Naive thymus-derived CD4-positive, alpha-beta T cell (primary cell): ENCODE results near the gene N4BP2L1. TPM values are rescaled to one million over a fixed set of nuclear protein-coding genes. Genes with fewer than 3 reads are reported as not detected.

Experiments used
- ATAC-seq: fragments of 150-1000 bp; cut with Tn5 transposase; 2 replicates; pipeline ENCODE4 v1.10.0; 2021; ENCODE audit warnings: mild to moderate bottlenecking, moderate library complexity
- CTCF ChIA-PET: fragments of 350-600 bp; sonication (Branson Sonifier 250); formaldehyde crosslinking; loops from one replicate; lab custom pipeline; 2021; ENCODE audit warnings: antibody characterized with exemption; lab: Charles Lee
- POLR2A ChIA-PET: fragments of 350-600 bp; sonication (Branson Sonifier 250); formaldehyde crosslinking; loops from one replicate; lab custom pipeline; 2021; ENCODE audit warnings: antibody characterized with exemption, inconsistent platforms; lab: Charles Lee
- DNase-seq, 9 donors: peaks; one replicate each; pipeline versions ENCODE4 v3.0.0 to v3.0.0-alpha.2; 2020 to 2022; ENCODE audit warnings: mixed read lengths in 1 of 9
- H3K27ac ChIP-seq: one replicate; pipeline ENCODE4 v1.7.0; 2013; ENCODE audit warnings: mild to moderate bottlenecking, low read depth, low read length, moderate library complexity
- H3K27me3 ChIP-seq, 2 donors: one replicate each; pipeline ENCODE4 v1.7.0; 2013; ENCODE audit warnings: low read length in 2 of 2, mild to moderate bottlenecking in 2 of 2, moderate library complexity in 2 of 2; ENCODE audit not compliant: control insufficient read depth in 2 of 2, insufficient read depth in 2 of 2
- H3K36me3 ChIP-seq, 3 experiments: 1 replicate in 2 of 3; 2 replicates in 1 of 3; pipeline ENCODE4 v1.7.0; 2013; ENCODE audit warnings: low read length in 3 of 3, mild to moderate bottlenecking in 3 of 3, moderate library complexity in 1 of 3; ENCODE audit not compliant: insufficient read depth in 3 of 3, control insufficient read depth in 2 of 3
- H3K4me1 ChIP-seq, 2 donors: one replicate each; pipeline ENCODE4 v1.7.0; 2013; ENCODE audit warnings: low read length in 2 of 2, mild to moderate bottlenecking in 2 of 2, moderate library complexity in 1 of 2; ENCODE audit not compliant: control insufficient read depth in 2 of 2, insufficient read depth in 2 of 2
- H3K4me3 ChIP-seq: 2 replicates; pipeline ENCODE4 v1.7.0; 2013; ENCODE audit warnings: mild to moderate bottlenecking, low read length
- H3K9me3 ChIP-seq, 3 experiments: 1 replicate in 2 of 3; 2 replicates in 1 of 3; pipeline ENCODE4 v1.7.0; 2013; ENCODE audit warnings: low read length in 3 of 3; ENCODE audit not compliant: control insufficient read depth in 2 of 3
- H3K27ac Mint-ChIP-seq, 9 donors: one replicate each; pipeline ENCODE4 v1.8.0; 2020 to 2022; ENCODE audit warnings: mixed read lengths in 9 of 9, mild to moderate bottlenecking in 8 of 9, moderate library complexity in 5 of 9, inconsistent platforms in 2 of 9
- H3K27me3 Mint-ChIP-seq, 5 donors: one replicate each; pipeline ENCODE4 v1.8.0; 2021 to 2022; ENCODE audit warnings: mixed read lengths in 5 of 5, mild to moderate bottlenecking in 1 of 5
- H3K36me3 Mint-ChIP-seq, 5 donors: one replicate each; pipeline ENCODE4 v1.8.0; 2020 to 2022; ENCODE audit warnings: mixed read lengths in 5 of 5, mild to moderate bottlenecking in 3 of 5, inconsistent platforms in 1 of 5
- H3K4me1 Mint-ChIP-seq, 7 donors: one replicate each; pipeline ENCODE4 v1.8.0; 2020 to 2022; ENCODE audit warnings: mixed read lengths in 7 of 7, mild to moderate bottlenecking in 3 of 7, inconsistent platforms in 1 of 7
- H3K4me3 Mint-ChIP-seq, 10 donors: one replicate each; pipeline ENCODE4 v1.8.0; 2020 to 2022; ENCODE audit warnings: mild to moderate bottlenecking in 10 of 10, mixed read lengths in 10 of 10, moderate library complexity in 6 of 10, inconsistent platforms in 2 of 10
- H3K9me3 Mint-ChIP-seq, 11 donors: one replicate each; pipeline ENCODE4 v1.8.0; 2020 to 2022; ENCODE audit warnings: mixed read lengths in 11 of 11, mild to moderate bottlenecking in 4 of 11, inconsistent platforms in 1 of 11, moderate library complexity in 1 of 11
- intact Hi-C, 2 donors: fragments of 100-400 bp; cut with micrococcal nuclease; formaldehyde crosslinking; loops; one replicate each; pipeline ENCODE4 v1.15.1; 2023
- polyA plus RNA-seq, 2 donors: library from polyadenylated mRNA; unstranded; fragments of 300-500 nt; fragmentation: Illumina TruSeq; gene quantifications; one replicate each; pipeline ENCODE4 v1.2.3, GENCODE V29; 2021
- total RNA-seq, 6 experiments: library from RNA in 5 of 6; stranded (reverse) in 5 of 6; gene quantifications; 1 replicate in 5 of 6; 2 replicates in 1 of 6; pipeline ENCODE4 v1.2.3 and lab custom pipeline; 2021 to 2026

The N4BP2L1 gene
- total and polyA plus RNA-seq, 7 experiments from 2014 or later, result 30.4 to 68.8 (median 48.3) TPM

DNA sequence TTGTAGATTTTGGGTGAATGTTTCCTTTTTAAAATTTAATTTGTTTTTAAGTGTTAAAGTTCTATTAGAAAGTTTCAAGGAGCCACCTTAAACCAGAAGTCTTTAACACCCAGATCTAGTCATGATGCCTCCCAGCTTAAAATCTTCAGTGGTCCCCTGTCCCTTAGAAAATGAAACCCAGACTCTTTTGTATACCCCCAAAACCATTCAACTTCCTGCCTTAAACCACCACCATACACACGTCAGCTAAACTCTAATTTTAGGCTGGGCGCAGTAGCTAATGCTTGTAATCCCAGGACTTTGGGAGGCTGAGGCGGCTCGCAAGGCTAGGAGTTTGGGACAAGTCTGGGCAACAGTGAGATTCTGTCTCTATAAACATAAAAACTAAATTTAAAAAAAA is 37.9 kb downstream of the N4BP2L1 start:
- POLR2A ChIA-PET, result no interaction called here
- intact Hi-C loops, result no loop called here
- DNase-seq (no peak), ATAC-seq (peak; percentile 47)
- H3K36me3 ChIP-seq, result no peaks in the 10 kb centered on the region
- no peaks in the 10 kb centered on the region for H3K9me3 ChIP-seq
- Mint-ChIP-seq H3K4me1 (peaks cover 4 to 9% (median 8%) of the 10 kb centered on the region in 7 donors), H3K27ac (no peak overlapping the region), H3K4me3 (no peak overlapping the region), H3K27me3 (no peaks in the 10 kb centered on the region), H3K9me3 (no peaks in the 10 kb centered on the region), H3K36me3 (peaks cover 0 to 19% (median 0%) of the 10 kb centered on the region in 5 donors)
- H3K4me1 ChIP-seq, result peaks cover 0 to 15% of the 10 kb centered on the region in 2 donors
- no peaks in the 10 kb centered on the region for H3K27me3 ChIP-seq
- no peak overlapping the region for H3K4me3 ChIP-seq
- H3K27ac ChIP-seq, result no peak overlapping the region
- CTCF ChIA-PET, result no interaction called here

DNA sequence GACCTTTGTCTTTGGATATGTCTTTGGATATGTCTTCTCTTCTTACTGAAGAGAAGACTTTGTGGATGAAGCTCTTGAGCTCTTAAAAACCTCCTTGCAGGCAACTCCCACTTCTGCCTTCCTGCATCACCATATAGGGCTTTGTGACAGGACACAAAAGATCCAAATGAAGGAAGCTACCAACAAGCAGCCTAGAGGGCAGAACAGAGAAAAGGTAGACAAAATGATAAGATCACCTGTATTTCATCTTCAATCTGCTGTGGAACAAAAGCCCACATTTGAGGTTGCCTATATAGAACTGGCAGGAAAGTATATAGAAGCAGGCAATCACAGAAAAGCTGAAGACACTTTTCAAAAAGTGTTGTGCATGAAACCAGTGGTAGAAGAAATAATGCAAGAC is 42.5 kb downstream of the N4BP2L1 start:
- no peak for ATAC-seq
- no peak overlapping the region for H3K4me3 Mint-ChIP-seq
- no peaks in the 10 kb centered on the region for H3K27me3 ChIP-seq
- H3K27ac Mint-ChIP-seq, result no peak overlapping the region
- peaks cover 0 to 9% (median 0%) of the 10 kb centered on the region in 5 donors for H3K36me3 Mint-ChIP-seq
- H3K4me1 Mint-ChIP-seq, result peaks cover 0 to 6% (median 2%) of the 10 kb centered on the region in 7 donors
- H3K9me3 ChIP-seq, result no peaks in the 10 kb centered on the region
- ChIA-PET CTCF (interaction anchor here (0.6 kb wide), 1 partner anchor 63 kb away, joined by 3 read pairs; no protein-coding TSS in a partner anchor), POLR2A (interaction anchor here (0.6 kb wide), 1 partner anchor 51 kb away, joined by 3 read pairs; no protein-coding TSS in a partner anchor)
- DNase-seq, result peak in 3 of 9 donors; percentile 5 to 22 (median 10)
- H3K27ac ChIP-seq, result no peak overlapping the region
- intact Hi-C loops, result no loop called here
- no peaks in the 10 kb centered on the region for H3K36me3 ChIP-seq
- peaks cover 0 to 12% of the 10 kb centered on the region in 2 donors for H3K4me1 ChIP-seq
- H3K27me3 Mint-ChIP-seq, result no peaks in the 10 kb centered on the region
- H3K4me3 ChIP-seq, result no peak overlapping the region
- no peaks in the 10 kb centered on the region for H3K9me3 Mint-ChIP-seq

DNA sequence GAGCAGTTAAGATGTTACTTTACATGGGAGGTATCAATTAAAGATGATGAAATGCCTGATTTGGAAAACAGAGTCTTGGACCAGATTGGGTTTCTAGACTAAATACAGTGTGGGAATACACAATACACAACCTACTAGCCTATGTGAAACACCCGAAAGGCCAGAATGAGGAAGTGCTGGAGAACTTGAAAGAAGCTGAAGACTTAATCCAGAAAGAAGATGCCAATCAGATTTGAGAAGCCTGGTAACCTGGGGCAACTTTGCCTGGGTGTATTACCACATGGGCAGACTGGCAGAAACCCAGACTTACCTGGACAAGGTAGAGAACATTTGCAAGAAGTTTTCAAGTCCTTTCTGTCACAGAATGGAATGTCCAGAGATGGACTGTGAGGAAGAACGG is 43.2 kb downstream of the N4BP2L1 start:
- CTCF ChIA-PET, result interaction anchor here (0.6 to 0.7 kb wide), 2 partner anchors 64 to 117 kb away, joined by 3 read pairs; no protein-coding TSS in a partner anchor
- no peaks in the 10 kb centered on the region for H3K27me3 Mint-ChIP-seq
- H3K27me3 ChIP-seq, result no peaks in the 10 kb centered on the region
- H3K36me3 Mint-ChIP-seq, result peaks cover 0 to 8% (median 0%) of the 10 kb centered on the region in 5 donors
- H3K4me3 ChIP-seq, result no peak overlapping the region
- no peak for DNase-seq
- intact Hi-C loops, result loop anchor here (5.0 kb wide), 2 partner anchors 43 to 253 kb away; partner anchors contain the start of gene N4BP2L1 (in 2 of the 2)
- no peaks in the 10 kb centered on the region for H3K9me3 Mint-ChIP-seq
- no peaks in the 10 kb centered on the region for H3K9me3 ChIP-seq
- H3K36me3 ChIP-seq, result no peaks in the 10 kb centered on the region
- H3K4me1 Mint-ChIP-seq, result peaks cover 0 to 2% (median 0%) of the 10 kb centered on the region in 7 donors
- H3K27ac Mint-ChIP-seq, result no peak overlapping the region
- H3K27ac ChIP-seq, result no peak overlapping the region
- H3K4me3 Mint-ChIP-seq, result no peak overlapping the region
- no peak for ATAC-seq
- peaks cover 0 to 5% of the 10 kb centered on the region in 2 donors for H3K4me1 ChIP-seq
- POLR2A ChIA-PET, result interaction anchor here (0.6 kb wide), 1 partner anchor 52 kb away, joined by 3 read pairs; no protein-coding TSS in a partner anchor

DNA sequence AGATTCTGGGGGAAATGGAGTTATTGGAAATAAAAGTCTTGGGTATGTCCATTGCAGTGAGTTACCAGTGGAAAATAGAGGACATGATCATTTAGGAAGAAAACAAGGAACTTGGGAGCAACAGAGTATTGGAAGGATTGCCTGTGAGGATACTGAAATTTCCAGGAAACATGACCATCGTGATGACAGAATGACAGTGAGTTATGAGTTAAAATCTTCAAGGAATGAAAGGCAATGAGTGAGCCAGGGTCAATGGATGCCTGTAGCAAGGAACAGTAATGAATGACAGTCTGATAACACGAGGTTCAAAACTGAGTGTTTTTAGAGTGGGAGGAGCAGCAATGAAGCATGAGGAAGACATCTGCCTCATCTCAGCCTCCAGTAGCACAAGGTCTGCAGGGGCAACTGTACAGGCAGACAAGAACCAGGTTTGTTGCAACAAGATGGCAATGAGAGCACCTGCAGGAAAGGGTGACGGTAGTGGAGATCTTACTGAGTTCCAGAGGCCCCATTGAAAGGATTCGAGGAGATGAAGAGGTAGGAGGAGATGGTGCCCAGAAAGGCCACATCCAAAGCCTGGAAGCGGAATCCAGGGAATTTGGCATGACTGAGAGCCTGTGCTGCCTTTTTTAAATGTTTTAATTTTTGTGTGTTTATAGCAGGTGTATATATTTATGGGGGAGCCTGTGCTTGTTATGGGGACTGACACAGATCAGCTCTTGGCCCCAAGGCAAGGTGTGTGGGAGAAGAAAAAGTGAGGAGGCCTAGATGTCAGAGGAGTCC is 43.9 kb downstream of the N4BP2L1 start:
- DNase-seq, result no peak
- H3K27ac ChIP-seq, result no peak overlapping the region
- H3K4me1 ChIP-seq, result no peaks in the 10 kb centered on the region
- H3K27me3 ChIP-seq, result no peaks in the 10 kb centered on the region
- no peaks in the 10 kb centered on the region for H3K9me3 Mint-ChIP-seq
- H3K4me3 Mint-ChIP-seq, result no peak overlapping the region
- peaks cover 0 to 8% (median 0%) of the 10 kb centered on the region in 5 donors for H3K36me3 Mint-ChIP-seq
- H3K9me3 ChIP-seq, result no peaks in the 10 kb centered on the region
- H3K4me1 Mint-ChIP-seq, result peaks cover 0 to 2% (median 0%) of the 10 kb centered on the region in 7 donors
- POLR2A ChIA-PET, result no interaction called here
- H3K4me3 ChIP-seq, result no peak overlapping the region
- ATAC-seq, result no peak
- intact Hi-C loops, result loop anchor here (5.0 kb wide), 2 partner anchors 43 to 253 kb away; partner anchors contain the start of gene N4BP2L1 (in 2 of the 2)
- no peaks in the 10 kb centered on the region for H3K36me3 ChIP-seq
- no peaks in the 10 kb centered on the region for H3K27me3 Mint-ChIP-seq
- CTCF ChIA-PET, result interaction anchor here (0.7 to 1.1 kb wide), 3 partner anchors 23 to 116 kb away, joined by 3 read pairs; no protein-coding TSS in a partner anchor
- H3K27ac Mint-ChIP-seq, result no peak overlapping the region

DNA sequence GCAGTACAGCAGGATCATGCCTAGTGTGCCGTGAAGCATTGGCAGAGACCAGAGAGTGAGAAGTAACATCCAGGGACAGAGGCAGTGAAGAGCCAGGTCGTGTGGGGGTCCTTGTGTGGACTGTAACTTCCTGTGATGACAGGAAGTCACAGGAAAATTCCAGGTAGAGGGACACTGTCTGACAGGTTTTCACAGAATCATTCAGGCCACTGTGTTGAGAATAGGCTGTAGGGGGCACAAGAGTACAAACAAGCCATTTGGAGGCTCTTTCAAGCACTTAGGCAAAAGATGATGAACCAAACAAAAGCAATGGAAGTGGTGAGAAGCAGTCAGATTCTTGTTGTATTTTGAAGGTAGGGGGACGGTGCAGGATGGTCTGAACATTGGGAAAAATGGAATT is 46.4 kb downstream of the N4BP2L1 start:
- DNase-seq (peak in 6 of 9 donors; percentile 5 to 41 (median 24)), ATAC-seq (peak; percentile 73)
- Histone ChIP-seq H3K27me3 (no peaks in the 10 kb centered on the region), H3K36me3 (no peaks in the 10 kb centered on the region), H3K4me3 (no peak overlapping the region), H3K9me3 (no peaks in the 10 kb centered on the region), H3K27ac (no peak overlapping the region), H3K4me1 (no peaks in the 10 kb centered on the region)
- peaks cover 0 to under 1% (median 0%) of the 10 kb centered on the region in 7 donors for H3K4me1 Mint-ChIP-seq
- ChIA-PET CTCF (interaction anchor here (0.9 to 1.2 kb wide), 2 partner anchors 198 to 200 kb away, joined by 3 to 5 read pairs; no protein-coding TSS in a partner anchor), POLR2A (no interaction called here)
- no peak overlapping the region for H3K27ac Mint-ChIP-seq
- no peaks in the 10 kb centered on the region for H3K27me3 Mint-ChIP-seq
- no peaks in the 10 kb centered on the region for H3K9me3 Mint-ChIP-seq
- intact Hi-C loops, result loop anchor here (1.0 to 5.0 kb wide), 6 partner anchors 46 to 1161 kb away; partner anchors contain the start of gene N4BP2L1 (in 2 of the 2)
- no peak overlapping the region for H3K4me3 Mint-ChIP-seq
- H3K36me3 Mint-ChIP-seq, result peaks cover 0 to 4% (median 0%) of the 10 kb centered on the region in 5 donors

DNA sequence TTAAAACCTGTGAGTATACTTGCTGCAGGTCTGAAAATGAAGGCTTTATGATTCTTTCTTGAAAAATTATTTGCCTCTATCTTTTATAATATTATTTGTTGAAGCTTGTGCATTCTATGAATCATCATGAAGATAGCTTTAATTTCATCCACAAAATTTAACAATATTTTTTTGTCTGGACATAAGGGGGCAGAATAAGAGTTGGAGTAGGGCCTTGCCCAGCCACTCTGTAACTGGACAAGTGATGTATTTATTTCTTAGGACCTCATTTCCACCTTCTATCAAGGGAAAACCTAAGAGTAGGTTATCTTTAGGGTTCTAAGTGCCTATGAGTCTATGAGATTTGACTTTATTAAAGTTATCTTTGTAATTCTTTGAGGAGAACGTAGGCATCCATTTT is 49.9 kb downstream of the N4BP2L1 start:
- no peak overlapping the region for H3K4me3 ChIP-seq
- H3K4me1 Mint-ChIP-seq, result peaks cover 0 to 2% (median 0%) of the 10 kb centered on the region in 7 donors
- DNase-seq, result no peak
- ATAC-seq, result no peak
- no peaks in the 10 kb centered on the region for H3K36me3 ChIP-seq
- H3K27ac ChIP-seq, result no peak overlapping the region
- H3K27me3 ChIP-seq, result no peaks in the 10 kb centered on the region
- peaks cover 8 to 23% (median 12%) of the 10 kb centered on the region in 5 donors for H3K36me3 Mint-ChIP-seq
- intact Hi-C loops, result loop anchor here in 1 of 2 donors (5.0 kb wide), 1 partner anchor 1344 kb away; no protein-coding TSS in a partner anchor
- ChIA-PET CTCF (no interaction called here), POLR2A (no interaction called here)
- peaks cover 0 to 8% (median 0%) of the 10 kb centered on the region in 11 donors for H3K9me3 Mint-ChIP-seq
- no peak overlapping the region for H3K4me3 Mint-ChIP-seq
- H3K27ac Mint-ChIP-seq, result no peak overlapping the region
- no peaks in the 10 kb centered on the region for H3K4me1 ChIP-seq
- no peaks in the 10 kb centered on the region for H3K9me3 ChIP-seq
- H3K27me3 Mint-ChIP-seq, result no peaks in the 10 kb centered on the region
